Body of pancreas (tissue), 4 donors: ENCODE data around the gene PTHLH. TPM values are rescaled to one million over a fixed set of nuclear protein-coding genes. Genes with fewer than 3 reads are reported as not detected.

Experiments used
- ATAC-seq: fragments of 150-250 bp; one replicate; pipeline ENCODE4 v1.9.1; 2016
- DNase-seq, 4 donors: peaks; one replicate each; pipeline ENCODE4 v3.0.0-alpha.2; 2019
- H3K27ac ChIP-seq, 4 donors: fragments of 200-600 bp; sonication (generic); 1 replicate in 3 of 4; 2 replicates in 1 of 4; pipeline versions ENCODE4 v1.5.1 to v1.6.1; 2016 to 2019; ENCODE audit warnings: mild to moderate bottlenecking in 1 of 4, mixed read lengths in 1 of 4, moderate library complexity in 1 of 4
- H3K27me3 ChIP-seq, 2 donors: fragments of 200-600 bp; sonication (generic); one replicate each; pipeline ENCODE4 v1.6.0; 2016; ENCODE audit warnings: mild to moderate bottlenecking in 1 of 2
- H3K36me3 ChIP-seq, 2 donors: fragments of 200-600 bp; sonication (generic); replicated peaks in 1 of 2; 2 replicates each; pipeline ENCODE4 v1.5.1; 2016; ENCODE audit warnings: low read depth in 2 of 2; ENCODE audit not compliant: insufficient read depth in 1 of 2
- H3K4me1 ChIP-seq: fragments of 200-600 bp; sonication (generic); one replicate; pipeline ENCODE4 v1.6.0; 2016
- H3K4me3 ChIP-seq, 2 donors: fragments of 200-600 bp; sonication (generic); 1 replicate in 1 of 2; 2 replicates in 1 of 2; pipeline ENCODE4 v1.5.1; 2016 to 2019
- H3K9me3 ChIP-seq, 3 donors: fragments of 200-600 bp; sonication (generic); 1 replicate in 2 of 3; 2 replicates in 1 of 3; pipeline ENCODE4 v1.5.1; 2016
- POLR2A ChIP-seq, 3 donors: fragments of 450-650 bp; IDR thresholded peaks; one replicate each; pipeline ENCODE4 v1.6.1; 2016; ENCODE audit warnings: antibody characterized with exemption in 3 of 3, mild to moderate bottlenecking in 2 of 3
- WGBS, 2 donors: methylation state at CpG; one replicate each; pipeline ENCODE4 v1.1.5; 2017; 5-methylcytosine and 5-hydroxymethylcytosine counted together
- intact Hi-C: fragments of 100-400 bp; cut with DNase I; formaldehyde crosslinking; loops from one replicate; pipeline ENCODE4 v1.15.1; 2023
- total RNA-seq, 2 donors: library from RNA; depleted of rRNA; stranded (reverse); fragments of >200 nt; gene quantifications; one replicate each; pipeline ENCODE4 v1.1.0, GENCODE V29; 2016
- TF ChIP-seq, protein P1 (sequence below), 7 experiments: fragments of 450-650 bp in 4 of 7; fragments of 200-600 bp in 3 of 7; sonication (generic) in 3 of 7; IDR thresholded peaks; one replicate each; pipeline ENCODE4 v1.5.1; 2016 to 2019; ENCODE audit warnings: antibody characterized with exemption in 7 of 7

Gene PTHLH
- total RNA-seq, 2 donors from 2014 or later, result 0.78 TPM; not detected in 1

DNA sequence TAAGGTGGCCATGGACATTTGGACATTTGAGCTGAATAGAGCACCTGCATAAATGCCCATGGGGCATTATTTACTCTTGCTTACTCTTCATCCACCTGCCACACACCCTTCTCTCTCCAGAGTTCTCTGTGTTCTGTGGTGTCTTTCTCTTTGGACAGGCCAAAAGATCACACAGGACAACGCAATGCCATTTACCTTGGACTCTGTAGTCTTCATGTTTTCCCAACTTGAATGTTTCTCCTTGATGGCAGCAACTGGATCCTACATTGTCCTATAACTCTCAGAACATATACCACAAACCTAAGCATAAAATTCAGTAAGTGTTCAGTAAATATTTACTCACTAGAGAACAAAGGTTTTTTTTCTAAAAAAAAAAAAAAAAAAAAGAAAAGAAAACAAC is 41.7 kb upstream of the PTHLH start:
- WGBS, 2 donors, result 76 to 92% methylated on average over 1 of the region's 1 CpG

DNA sequence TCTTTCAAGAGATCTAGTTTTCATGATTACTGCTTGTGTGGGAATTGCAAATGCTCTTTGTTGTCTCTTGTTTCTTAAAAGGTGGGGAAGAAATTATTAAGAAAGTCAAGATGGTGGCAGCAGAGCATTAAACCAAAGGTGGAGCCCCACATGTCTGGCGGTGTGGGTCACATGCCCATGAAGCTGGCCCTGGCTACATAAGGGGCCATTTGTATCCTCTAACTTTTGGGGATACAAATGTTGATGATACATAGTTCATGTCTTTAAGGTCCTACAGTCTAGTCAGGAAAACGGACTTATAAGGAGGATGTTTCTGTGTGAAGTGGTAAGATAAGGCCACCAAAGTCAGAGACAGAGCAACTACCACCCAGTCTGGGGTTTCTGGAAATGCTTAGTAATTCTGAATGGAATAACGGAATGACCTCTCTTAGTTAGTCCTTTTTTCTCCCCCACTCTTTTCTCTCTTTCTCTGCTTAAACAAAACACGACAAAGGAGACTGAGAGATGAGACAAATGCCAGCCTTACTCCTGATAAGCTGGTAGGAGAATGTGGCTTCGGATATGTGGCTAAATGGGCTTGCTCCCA is 39.9 kb upstream of the PTHLH start:
- intact Hi-C loops, result no loop called here
- 84 to 88% methylated on average over 5 of the region's 5 CpGs for WGBS, 2 donors

More for the DNA sequence above, 41.7 kb upstream of the PTHLH start:
- DNase-seq, result no peak
- Histone ChIP-seq H3K27ac (no peak overlapping the region), H3K27me3 (no peaks in the 10 kb centered on the region), H3K4me1 (no peaks in the 10 kb centered on the region), H3K4me3 (no peak overlapping the region), H3K9me3 (no peaks in the 10 kb centered on the region), H3K36me3 (no peaks in the 10 kb centered on the region)
- ATAC-seq, result no peak
- TF ChIP-seq POLR2A (IDR thresholded peaks at IDR 0.05), result no peak
- TF ChIP-seq, protein P1, sequence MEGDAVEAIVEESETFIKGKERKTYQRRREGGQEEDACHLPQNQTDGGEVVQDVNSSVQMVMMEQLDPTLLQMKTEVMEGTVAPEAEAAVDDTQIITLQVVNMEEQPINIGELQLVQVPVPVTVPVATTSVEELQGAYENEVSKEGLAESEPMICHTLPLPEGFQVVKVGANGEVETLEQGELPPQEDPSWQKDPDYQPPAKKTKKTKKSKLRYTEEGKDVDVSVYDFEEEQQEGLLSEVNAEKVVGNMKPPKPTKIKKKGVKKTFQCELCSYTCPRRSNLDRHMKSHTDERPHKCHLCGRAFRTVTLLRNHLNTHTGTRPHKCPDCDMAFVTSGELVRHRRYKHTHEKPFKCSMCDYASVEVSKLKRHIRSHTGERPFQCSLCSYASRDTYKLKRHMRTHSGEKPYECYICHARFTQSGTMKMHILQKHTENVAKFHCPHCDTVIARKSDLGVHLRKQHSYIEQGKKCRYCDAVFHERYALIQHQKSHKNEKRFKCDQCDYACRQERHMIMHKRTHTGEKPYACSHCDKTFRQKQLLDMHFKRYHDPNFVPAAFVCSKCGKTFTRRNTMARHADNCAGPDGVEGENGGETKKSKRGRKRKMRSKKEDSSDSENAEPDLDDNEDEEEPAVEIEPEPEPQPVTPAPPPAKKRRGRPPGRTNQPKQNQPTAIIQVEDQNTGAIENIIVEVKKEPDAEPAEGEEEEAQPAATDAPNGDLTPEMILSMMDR (IDR thresholded peaks at IDR 0.05), result no peak
- intact Hi-C loops, result no loop called here

DNA sequence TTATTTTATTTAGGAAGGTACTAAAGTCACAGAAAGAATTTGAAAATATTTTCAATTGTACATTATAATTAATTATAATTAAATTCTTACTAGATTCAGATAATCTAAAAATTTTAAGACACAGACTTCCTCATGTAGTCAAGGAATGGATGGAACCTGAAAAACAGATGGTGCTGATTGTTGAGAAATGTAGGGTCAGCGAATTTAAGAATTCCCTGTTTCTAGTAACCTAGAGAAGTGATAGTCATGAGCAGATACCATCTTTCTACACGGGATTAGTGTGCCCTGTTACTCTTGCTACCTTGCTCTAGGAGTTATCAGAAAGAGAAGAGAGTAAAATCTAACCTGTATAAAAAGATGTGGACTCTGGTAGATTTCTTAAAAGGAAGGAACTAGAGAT is 37.5 kb upstream of the PTHLH start:
- H3K4me3 ChIP-seq, result no peak overlapping the region
- DNase-seq, result no peak
- H3K4me1 ChIP-seq, result no peaks in the 10 kb centered on the region
- H3K27me3 ChIP-seq, result no peaks in the 10 kb centered on the region
- TF ChIP-seq POLR2A (IDR thresholded peaks at IDR 0.05), result no peak
- TF ChIP-seq, protein P1 (IDR thresholded peaks at IDR 0.05), result no peak
- intact Hi-C loops, result no loop called here
- no peak for ATAC-seq
- no peak overlapping the region for H3K27ac ChIP-seq
- no peaks in the 10 kb centered on the region for H3K9me3 ChIP-seq
- 69 to 70% methylated on average over 2 of the region's 2 CpGs for WGBS, 2 donors
- H3K36me3 ChIP-seq, result no peaks in the 10 kb centered on the region

More for the DNA sequence above, 39.9 kb upstream of the PTHLH start:
- ATAC-seq (no peak), DNase-seq (no peak)
- H3K27me3 ChIP-seq, result no peaks in the 10 kb centered on the region
- no peaks in the 10 kb centered on the region for H3K4me1 ChIP-seq
- H3K9me3 ChIP-seq, result no peaks in the 10 kb centered on the region
- no peak overlapping the region for H3K4me3 ChIP-seq
- no peaks in the 10 kb centered on the region for H3K36me3 ChIP-seq
- no peak for TF ChIP-seq POLR2A (IDR thresholded peaks at IDR 0.05)
- TF ChIP-seq, protein P1 (IDR thresholded peaks at IDR 0.05), result no peak
- H3K27ac ChIP-seq, result no peak overlapping the region

DNA sequence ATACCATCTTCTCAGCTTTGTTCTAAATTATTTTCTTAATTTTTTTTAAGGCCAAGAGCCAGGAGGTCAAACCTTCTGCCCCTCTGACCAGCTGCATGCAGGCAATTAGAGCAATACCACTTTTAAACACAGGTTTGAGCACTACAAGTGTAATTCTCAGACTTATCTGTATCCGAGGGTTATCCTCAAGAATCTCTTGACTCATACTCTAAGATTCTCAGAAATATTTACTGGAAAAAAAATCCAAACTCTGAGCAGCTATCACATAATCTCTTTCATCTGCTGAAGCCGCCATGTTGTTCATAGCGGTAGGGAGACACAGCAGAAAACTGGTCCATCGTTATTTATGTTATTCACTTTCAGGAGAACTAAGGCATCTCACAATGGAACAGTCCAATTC is 27.4 kb upstream of the PTHLH start:
- Histone ChIP-seq H3K36me3 (no peaks in the 10 kb centered on the region), H3K9me3 (no peaks in the 10 kb centered on the region), H3K27ac (no peak overlapping the region), H3K4me1 (no peaks in the 10 kb centered on the region), H3K27me3 (no peaks in the 10 kb centered on the region), H3K4me3 (no peak overlapping the region)
- DNase-seq, result no peak
- intact Hi-C loops, result no loop called here
- 86 to 93% methylated on average over 4 of the region's 4 CpGs for WGBS, 2 donors
- no peak for TF ChIP-seq POLR2A (IDR thresholded peaks at IDR 0.05)
- TF ChIP-seq, protein P1 (IDR thresholded peaks at IDR 0.05), result no peak
- ATAC-seq, result no peak

DNA sequence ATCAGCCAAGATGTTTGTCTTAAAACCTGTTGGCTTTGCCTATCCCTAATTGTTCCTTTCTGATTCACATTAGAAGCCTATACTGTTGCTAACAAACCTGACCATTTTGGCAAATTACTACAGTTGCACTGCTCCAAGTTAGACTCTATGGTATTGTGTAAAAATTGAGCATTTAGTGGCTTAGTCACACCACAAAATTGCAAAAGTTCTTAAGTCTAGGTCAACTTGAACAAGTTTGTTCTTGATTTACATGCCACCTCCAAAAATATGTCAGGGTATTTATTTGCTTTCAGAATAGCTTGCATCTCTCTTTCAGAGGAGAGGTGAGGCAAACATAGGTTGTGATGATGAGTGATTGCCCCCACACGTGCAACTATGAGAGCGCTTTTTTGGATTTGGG is 27.0 kb upstream of the PTHLH start:
- Histone ChIP-seq H3K9me3 (no peaks in the 10 kb centered on the region), H3K4me3 (no peak overlapping the region), H3K36me3 (no peaks in the 10 kb centered on the region), H3K27me3 (no peaks in the 10 kb centered on the region), H3K4me1 (no peaks in the 10 kb centered on the region), H3K27ac (no peak overlapping the region)
- DNase-seq (no peak), ATAC-seq (no peak)
- intact Hi-C loops, result no loop called here
- 72 to 81% methylated on average over 2 of the region's 2 CpGs for WGBS, 2 donors
- TF ChIP-seq, protein P1 (IDR thresholded peaks at IDR 0.05), result no peak
- no peak for TF ChIP-seq POLR2A (IDR thresholded peaks at IDR 0.05)
